ENCODE results near the gene LRMDA. TPM values are rescaled to one million over a fixed set of nuclear protein-coding genes. Genes with fewer than 3 reads are reported as not detected.
"Not testable (repeated sequence)": the region's sequence is repeated elsewhere in the genome, so short reads cannot be mapped to it uniquely, and the experiment has no call there.

LRMDA gene
- total RNA-seq, 1 donor from 2014 or later = 7.3 TPM

GRCh38 chr10:76504823-76505222 lies 1073.4 kb downstream of the LRMDA start:
- Histone ChIP-seq H3K36me3 (ENCODE audit: control insufficient read depth in 3 of 3, insufficient read depth in 3 of 3, low read length in 3 of 3) (no peaks in the 10 kb centered on the region), H3K27ac (ENCODE audit: low read depth, low read length) (no peak overlapping the region), H3K9ac (ENCODE audit: low read depth in 1 of 3, low read length in 3 of 3) (no peak overlapping the region), H3K4me1 (ENCODE audit: control insufficient read depth in 3 of 3, insufficient read depth in 3 of 3, low read length in 3 of 3) (no peaks in the 10 kb centered on the region), H3K9me3 (ENCODE audit: control insufficient read depth in 3 of 3, low read length in 3 of 3) (peaks cover 2 to 12% (median 2%) of the 10 kb centered on the region in 3 donors), H3K27me3 (ENCODE audit: control insufficient read depth in 3 of 3, insufficient read depth in 3 of 3, low read length in 3 of 3) (no peaks in the 10 kb centered on the region), H3K4me3 (ENCODE audit: low read length in 3 of 3) (no peak overlapping the region)

GRCh38 chr10:76509446-76509845 lies 1078.0 kb downstream of the LRMDA start:
- H3K27me3 ChIP-seq (ENCODE audit: control insufficient read depth in 3 of 3, insufficient read depth in 3 of 3, low read length in 3 of 3) = no peaks in the 10 kb centered on the region
- H3K36me3 ChIP-seq (ENCODE audit: control insufficient read depth in 3 of 3, insufficient read depth in 3 of 3, low read length in 3 of 3) = no peaks in the 10 kb centered on the region

GRCh38 chr10:76514321-76514720 lies 1082.9 kb downstream of the LRMDA start:
- Histone ChIP-seq H3K4me1 (ENCODE audit: control insufficient read depth in 3 of 3, insufficient read depth in 3 of 3, low read length in 3 of 3) (no peaks in the 10 kb centered on the region), H3K9ac (ENCODE audit: low read depth in 1 of 3, low read length in 3 of 3) (no peak overlapping the region), H3K27me3 (ENCODE audit: control insufficient read depth in 3 of 3, insufficient read depth in 3 of 3, low read length in 3 of 3) (no peaks in the 10 kb centered on the region), H3K4me3 (ENCODE audit: low read length in 3 of 3) (no peak overlapping the region), H3K36me3 (ENCODE audit: control insufficient read depth in 3 of 3, insufficient read depth in 3 of 3, low read length in 3 of 3) (no peaks in the 10 kb centered on the region), H3K9me3 (ENCODE audit: control insufficient read depth in 3 of 3, low read length in 3 of 3) (no peaks in the 10 kb centered on the region), H3K27ac (ENCODE audit: low read depth, low read length) (no peak overlapping the region)

More at GRCh38 chr10:76509446-76509845, 1078.0 kb downstream of the LRMDA start:
- Histone ChIP-seq H3K9me3 (ENCODE audit: control insufficient read depth in 3 of 3, low read length in 3 of 3) (peaks cover 2 to 9% (median 2%) of the 10 kb centered on the region in 3 donors), H3K4me3 (ENCODE audit: low read length in 3 of 3) (no peak overlapping the region), H3K27ac (ENCODE audit: low read depth, low read length) (no peak overlapping the region), H3K4me1 (ENCODE audit: control insufficient read depth in 3 of 3, insufficient read depth in 3 of 3, low read length in 3 of 3) (no peaks in the 10 kb centered on the region), H3K9ac (ENCODE audit: low read depth in 1 of 3, low read length in 3 of 3) (no peak overlapping the region)

GRCh38 chr10:76514869-76515268 lies 1083.4 kb downstream of the LRMDA start:
- Histone ChIP-seq H3K4me3 (ENCODE audit: low read length in 3 of 3) (no peak overlapping the region), H3K4me1 (ENCODE audit: control insufficient read depth in 3 of 3, insufficient read depth in 3 of 3, low read length in 3 of 3) (no peaks in the 10 kb centered on the region), H3K27ac (ENCODE audit: low read depth, low read length) (no peak overlapping the region), H3K27me3 (ENCODE audit: control insufficient read depth in 3 of 3, insufficient read depth in 3 of 3, low read length in 3 of 3) (no peaks in the 10 kb centered on the region), H3K36me3 (ENCODE audit: control insufficient read depth in 3 of 3, insufficient read depth in 3 of 3, low read length in 3 of 3) (no peaks in the 10 kb centered on the region), H3K9ac (ENCODE audit: low read depth in 1 of 3, low read length in 3 of 3) (no peak overlapping the region), H3K9me3 (ENCODE audit: control insufficient read depth in 3 of 3, low read length in 3 of 3) (no peaks in the 10 kb centered on the region)

- H3K36me3 ChIP-seq (ENCODE audit: control insufficient read depth in 3 of 3, insufficient read depth in 3 of 3, low read length in 3 of 3) = no peaks in the 10 kb centered on the region
- no peak overlapping the region for H3K4me3 ChIP-seq (ENCODE audit: low read length in 3 of 3)
- no peaks in the 10 kb centered on the region for H3K9me3 ChIP-seq (ENCODE audit: control insufficient read depth in 3 of 3, low read length in 3 of 3)
- no peaks in the 10 kb centered on the region for H3K4me1 ChIP-seq (ENCODE audit: control insufficient read depth in 3 of 3, insufficient read depth in 3 of 3, low read length in 3 of 3)
- H3K27ac ChIP-seq (ENCODE audit: low read depth, low read length) = no peak overlapping the region
- H3K9ac ChIP-seq (ENCODE audit: low read depth in 1 of 3, low read length in 3 of 3) = no peak overlapping the region
- no peaks in the 10 kb centered on the region for H3K27me3 ChIP-seq (ENCODE audit: control insufficient read depth in 3 of 3, insufficient read depth in 3 of 3, low read length in 3 of 3)
Measured at GRCh38 chr10:76522547-76522946, 1091.1 kb downstream of the LRMDA start.

- Histone ChIP-seq H3K27ac (ENCODE audit: low read depth, low read length) (no peak overlapping the region), H3K27me3 (ENCODE audit: control insufficient read depth in 3 of 3, insufficient read depth in 3 of 3, low read length in 3 of 3) (no peaks in the 10 kb centered on the region), H3K36me3 (ENCODE audit: control insufficient read depth in 3 of 3, insufficient read depth in 3 of 3, low read length in 3 of 3) (no peaks in the 10 kb centered on the region), H3K9me3 (ENCODE audit: control insufficient read depth in 3 of 3, low read length in 3 of 3) (no peaks in the 10 kb centered on the region), H3K4me1 (ENCODE audit: control insufficient read depth in 3 of 3, insufficient read depth in 3 of 3, low read length in 3 of 3) (no peaks in the 10 kb centered on the region), H3K9ac (ENCODE audit: low read depth in 1 of 3, low read length in 3 of 3) (no peak overlapping the region), H3K4me3 (ENCODE audit: low read length in 3 of 3) (no peak overlapping the region)
Measured at GRCh38 chr10:76523246-76523645, 1091.8 kb downstream of the LRMDA start.

GRCh38 chr10:76523791-76524351 lies 1092.4 kb downstream of the LRMDA start:
- H3K36me3 ChIP-seq (ENCODE audit: control insufficient read depth in 3 of 3, insufficient read depth in 3 of 3, low read length in 3 of 3) = no peaks in the 10 kb centered on the region
- no peaks in the 10 kb centered on the region for H3K27me3 ChIP-seq (ENCODE audit: control insufficient read depth in 3 of 3, insufficient read depth in 3 of 3, low read length in 3 of 3)
- no peak overlapping the region for H3K4me3 ChIP-seq (ENCODE audit: low read length in 3 of 3)
- no peak overlapping the region for H3K9ac ChIP-seq (ENCODE audit: low read depth in 1 of 3, low read length in 3 of 3)
- H3K9me3 ChIP-seq (ENCODE audit: control insufficient read depth in 3 of 3, low read length in 3 of 3) = no peaks in the 10 kb centered on the region
- no peaks in the 10 kb centered on the region for H3K4me1 ChIP-seq (ENCODE audit: control insufficient read depth in 3 of 3, insufficient read depth in 3 of 3, low read length in 3 of 3)
- H3K27ac ChIP-seq (ENCODE audit: low read depth, low read length) = no peak overlapping the region

GRCh38 chr10:76526833-76527232 lies 1095.4 kb downstream of the LRMDA start:
- not testable (repeated sequence) for H3K9me3 ChIP-seq (ENCODE audit: control insufficient read depth in 3 of 3, low read length in 3 of 3); H3K4me3 ChIP-seq (ENCODE audit: low read length in 3 of 3)

GRCh38 chr10:76540331-76540730 lies 1108.9 kb downstream of the LRMDA start:
- H3K36me3 ChIP-seq (ENCODE audit: control insufficient read depth in 3 of 3, insufficient read depth in 3 of 3, low read length in 3 of 3) = no peaks in the 10 kb centered on the region
- H3K27ac ChIP-seq (ENCODE audit: low read depth, low read length) = no peak overlapping the region
- H3K9me3 ChIP-seq (ENCODE audit: control insufficient read depth in 3 of 3, low read length in 3 of 3) = no peaks in the 10 kb centered on the region
- H3K27me3 ChIP-seq (ENCODE audit: control insufficient read depth in 3 of 3, insufficient read depth in 3 of 3, low read length in 3 of 3) = no peaks in the 10 kb centered on the region
- H3K9ac ChIP-seq (ENCODE audit: low read depth in 1 of 3, low read length in 3 of 3) = no peak overlapping the region
- no peak overlapping the region for H3K4me3 ChIP-seq (ENCODE audit: low read length in 3 of 3)
- no peaks in the 10 kb centered on the region for H3K4me1 ChIP-seq (ENCODE audit: control insufficient read depth in 3 of 3, insufficient read depth in 3 of 3, low read length in 3 of 3)

More at GRCh38 chr10:76526833-76527232, 1095.4 kb downstream of the LRMDA start:
- not testable (repeated sequence) for H3K4me1 ChIP-seq (ENCODE audit: control insufficient read depth in 3 of 3, insufficient read depth in 3 of 3, low read length in 3 of 3); H3K27ac ChIP-seq (ENCODE audit: low read depth, low read length); H3K27me3 ChIP-seq (ENCODE audit: control insufficient read depth in 3 of 3, insufficient read depth in 3 of 3, low read length in 3 of 3); H3K9ac ChIP-seq (ENCODE audit: low read depth in 1 of 3, low read length in 3 of 3); H3K36me3 ChIP-seq (ENCODE audit: control insufficient read depth in 3 of 3, insufficient read depth in 3 of 3, low read length in 3 of 3)

- H3K9ac ChIP-seq (ENCODE audit: low read depth in 1 of 3, low read length in 3 of 3) = no peak overlapping the region
- H3K36me3 ChIP-seq (ENCODE audit: control insufficient read depth in 3 of 3, insufficient read depth in 3 of 3, low read length in 3 of 3) = no peaks in the 10 kb centered on the region
- no peaks in the 10 kb centered on the region for H3K4me1 ChIP-seq (ENCODE audit: control insufficient read depth in 3 of 3, insufficient read depth in 3 of 3, low read length in 3 of 3)
- no peak overlapping the region for H3K4me3 ChIP-seq (ENCODE audit: low read length in 3 of 3)
- no peaks in the 10 kb centered on the region for H3K27me3 ChIP-seq (ENCODE audit: control insufficient read depth in 3 of 3, insufficient read depth in 3 of 3, low read length in 3 of 3)
- H3K27ac ChIP-seq (ENCODE audit: low read depth, low read length) = no peak overlapping the region
- no peaks in the 10 kb centered on the region for H3K9me3 ChIP-seq (ENCODE audit: control insufficient read depth in 3 of 3, low read length in 3 of 3)
Measured at GRCh38 chr10:76540786-76541185, 1109.4 kb downstream of the LRMDA start.
